Measurements from ENCODE around the gene ADAMTS1. TPM values are rescaled to one million over a fixed set of nuclear protein-coding genes. Genes with fewer than 3 reads are reported as not detected.
A peak's percentile ranks its signal among the peaks of the same experiment; 100 is the strongest.

The ADAMTS1 gene
- total RNA-seq (2021): 0.26 and 0.30 TPM in 2 replicates
- percentile 31 among the genes with signal in this experiment for Bru-seq, nascent RNA
- percentile 39 among the genes with signal in this experiment for BruChase-seq, experiment 1, labeled RNA remaining after a 2-hour chase
- BruChase-seq, experiment 2, labeled RNA remaining after a 6-hour chase: percentile 34 among the genes with signal in this experiment
- long read RNA-seq: 0 reads

DNA sequence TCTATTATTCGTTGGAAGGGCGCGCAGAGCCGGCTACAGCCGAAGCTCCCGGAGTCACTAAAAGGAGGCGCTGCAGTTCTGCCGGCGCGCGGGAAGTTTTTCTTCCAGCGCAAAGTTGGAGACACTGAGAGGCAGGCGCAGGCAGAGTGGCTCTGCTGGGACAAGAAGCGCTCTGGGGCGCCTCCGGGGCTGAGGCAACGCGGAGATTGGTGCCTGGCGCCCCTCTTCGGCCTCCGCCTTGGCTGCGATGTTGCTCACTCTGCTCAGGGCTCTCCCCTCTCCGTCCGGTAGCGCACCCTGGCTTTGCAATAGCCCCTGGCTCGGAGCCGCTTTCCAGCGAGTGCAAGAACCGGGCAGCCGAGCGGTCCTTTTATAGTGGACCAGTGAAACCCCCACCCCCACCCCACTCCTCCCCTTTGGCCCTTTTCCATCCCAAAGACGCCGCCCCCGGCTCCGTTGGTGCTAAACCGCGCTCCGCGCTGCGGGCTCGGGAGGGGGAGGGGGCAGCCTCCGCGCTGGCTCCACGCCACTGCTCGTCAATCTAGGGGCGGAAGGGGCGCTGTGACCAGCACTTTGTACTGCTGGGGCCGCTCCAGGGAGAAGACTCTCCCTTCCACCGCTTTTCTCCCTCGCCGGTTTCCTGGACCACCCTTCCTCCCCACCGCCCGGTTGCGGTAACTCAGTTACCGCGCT, at the start of gene ADAMTS1:
TSS of gene ADAMTS1 (minus strand) at position 344 of the 693 bp plus-strand sequence. CDS start 455 bp downstream, outside the sequence.
- Histone ChIP-seq H3F3A (ENCODE audit: insufficient read depth, low read depth) (no peaks in the 10 kb centered on the region), H3K4me3 (no peak within 1 kb of the TSS), H3K36me3 (ENCODE audit: low read depth) (no peaks in the 10 kb centered on the region), H4K20me1 (ENCODE audit: insufficient read depth) (no peaks in the 10 kb centered on the region), H3K27me3 (ENCODE audit: insufficient read depth, low read depth) (no peaks in the 10 kb centered on the region), H3K79me2 (ENCODE audit: low read depth) (no peaks in the 10 kb centered on the region), H3K9me3 (ENCODE audit: insufficient read depth, low read depth) (no peaks in the 10 kb centered on the region), H3K27ac (no peak within 1 kb of the TSS), H3K4me2 (no peak within 1 kb of the TSS), H3K9me2 (ENCODE audit: insufficient read depth) (no peaks in the 10 kb centered on the region), H3K4me1 (replicated peaks; ENCODE audit: insufficient read depth) (0 out of 2 replicates have a peak, but pooled peaks cover 3% of the 10 kb centered on the region), H2AFZ (no peak within 1 kb of the TSS)
- ChIA-PET CTCF (no interaction called here), POLR2A (ENCODE audit: unreplicated experiment) (no interaction called here)
- no TSS peak for BruUV-seq (replicated peaks)
- no peak for DNase-seq
- intact Hi-C loops (cut with micrococcal nuclease; ENCODE audit: unreplicated experiment): no loop called here
- TF ChIP-seq CTCF (conservative IDR thresholded peaks at IDR 0.05) (no peak), EZH2 (IDR thresholded peaks at IDR 0.05; ENCODE audit: low read depth) (no peak)

GRCh38 chr21:26892151-26892550, 46.9 kb upstream of the ADAMTS1 start:
- Histone ChIP-seq H3K9me3 (ENCODE audit: insufficient read depth, low read depth) (no peaks in the 10 kb centered on the region), H3K27ac (no peak overlapping the region), H3K79me2 (ENCODE audit: low read depth) (no peaks in the 10 kb centered on the region), H3K9me2 (ENCODE audit: insufficient read depth) (no peaks in the 10 kb centered on the region), H3F3A (ENCODE audit: insufficient read depth, low read depth) (no peaks in the 10 kb centered on the region), H3K4me2 (no peak overlapping the region), H3K27me3 (ENCODE audit: insufficient read depth, low read depth) (no peaks in the 10 kb centered on the region), H3K4me3 (no peak overlapping the region), H3K4me1 (replicated peaks; ENCODE audit: insufficient read depth) (no peaks in the 10 kb centered on the region), H4K20me1 (ENCODE audit: insufficient read depth) (no peaks in the 10 kb centered on the region), H2AFZ (no peak overlapping the region), H3K36me3 (ENCODE audit: low read depth) (no peaks in the 10 kb centered on the region)
- no peak for DNase-seq
- CTCF ChIA-PET: no interaction called here
- TF ChIP-seq CTCF (conservative IDR thresholded peaks at IDR 0.05) (no peak), EZH2 (IDR thresholded peaks at IDR 0.05; ENCODE audit: low read depth) (no peak)
- no TSS peak for BruUV-seq (replicated peaks)
- intact Hi-C loops (cut with micrococcal nuclease; ENCODE audit: unreplicated experiment): no loop called here
- POLR2A ChIA-PET (ENCODE audit: unreplicated experiment): no interaction called here

DNA sequence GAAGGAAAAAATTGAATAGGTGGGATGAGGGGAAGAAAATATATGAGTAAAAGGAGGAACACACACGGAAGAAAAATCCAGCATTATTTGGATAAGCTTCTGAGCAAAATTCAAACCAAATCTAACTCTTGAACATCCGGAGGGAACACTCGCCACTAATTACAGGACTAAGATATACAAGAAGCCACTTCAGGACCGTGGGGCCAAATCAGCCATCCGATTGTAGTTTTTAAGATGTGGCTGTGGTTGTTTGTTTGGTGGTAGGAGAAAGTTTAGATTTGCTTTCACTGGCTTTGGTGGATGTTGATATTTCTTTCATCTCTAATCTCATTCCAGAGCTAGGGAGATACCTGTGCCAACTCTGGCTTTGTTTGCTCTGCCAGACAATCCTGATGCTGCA, 43.7 kb upstream of the ADAMTS1 start:
- no peaks in the 10 kb centered on the region for H3K9me3 ChIP-seq (ENCODE audit: insufficient read depth, low read depth)
- CTCF ChIA-PET: no interaction called here
- intact Hi-C loops (cut with micrococcal nuclease; ENCODE audit: unreplicated experiment): no loop called here

More for the DNA sequence above, 43.7 kb upstream of the ADAMTS1 start:
- H3K9me2 ChIP-seq (ENCODE audit: insufficient read depth): no peaks in the 10 kb centered on the region
- H3K27ac ChIP-seq: no peak overlapping the region
- no peak for DNase-seq
- BruUV-seq (replicated peaks): no TSS peak
- H3F3A ChIP-seq (ENCODE audit: insufficient read depth, low read depth): no peaks in the 10 kb centered on the region
- POLR2A ChIA-PET (ENCODE audit: unreplicated experiment): no interaction called here
- no peaks in the 10 kb centered on the region for H4K20me1 ChIP-seq (ENCODE audit: insufficient read depth)
- H3K4me1 ChIP-seq (replicated peaks; ENCODE audit: insufficient read depth): no peaks in the 10 kb centered on the region
- no peaks in the 10 kb centered on the region for H3K27me3 ChIP-seq (ENCODE audit: insufficient read depth, low read depth)
- no peaks in the 10 kb centered on the region for H3K36me3 ChIP-seq (ENCODE audit: low read depth)
- no peaks in the 10 kb centered on the region for H3K79me2 ChIP-seq (ENCODE audit: low read depth)
- no peak overlapping the region for H2AFZ ChIP-seq
- H3K4me3 ChIP-seq: no peak overlapping the region
- TF ChIP-seq CTCF (conservative IDR thresholded peaks at IDR 0.05) (no peak), EZH2 (IDR thresholded peaks at IDR 0.05; ENCODE audit: low read depth) (no peak)
- no peak overlapping the region for H3K4me2 ChIP-seq

All from PC-9 (cell line).